Activated naive CD4-positive, alpha-beta T cell treated with anti-CD3 and anti-CD28 coated beads, Interleukin-2, amount 50 U/mL, for 24 hours (primary cell): ENCODE measurements around the gene IL17C.
"Not testable (repeated sequence)": the region's sequence is repeated elsewhere in the genome, so short reads cannot be mapped to it uniquely, and the experiment has no call there.

Experiments used
- H3K27ac Mint-ChIP-seq: one replicate; pipeline ENCODE4 v1.8.0; 2021; ENCODE audit warnings: mild to moderate bottlenecking, mixed read lengths
- H3K27me3 Mint-ChIP-seq: one replicate; pipeline ENCODE4 v1.8.0; 2021; ENCODE audit warnings: mixed read lengths
- H3K36me3 Mint-ChIP-seq: one replicate; pipeline ENCODE4 v1.8.0; 2021; ENCODE audit warnings: mixed read lengths
- H3K4me1 Mint-ChIP-seq: one replicate; pipeline ENCODE4 v1.8.0; 2021; ENCODE audit warnings: mixed read lengths
- H3K4me3 Mint-ChIP-seq: one replicate; pipeline ENCODE4 v1.8.0; 2021; ENCODE audit warnings: mild to moderate bottlenecking, mixed read lengths
- H3K9me3 Mint-ChIP-seq: one replicate; pipeline ENCODE4 v1.8.0; 2021; ENCODE audit warnings: mixed read lengths

Gene IL17C

DNA sequence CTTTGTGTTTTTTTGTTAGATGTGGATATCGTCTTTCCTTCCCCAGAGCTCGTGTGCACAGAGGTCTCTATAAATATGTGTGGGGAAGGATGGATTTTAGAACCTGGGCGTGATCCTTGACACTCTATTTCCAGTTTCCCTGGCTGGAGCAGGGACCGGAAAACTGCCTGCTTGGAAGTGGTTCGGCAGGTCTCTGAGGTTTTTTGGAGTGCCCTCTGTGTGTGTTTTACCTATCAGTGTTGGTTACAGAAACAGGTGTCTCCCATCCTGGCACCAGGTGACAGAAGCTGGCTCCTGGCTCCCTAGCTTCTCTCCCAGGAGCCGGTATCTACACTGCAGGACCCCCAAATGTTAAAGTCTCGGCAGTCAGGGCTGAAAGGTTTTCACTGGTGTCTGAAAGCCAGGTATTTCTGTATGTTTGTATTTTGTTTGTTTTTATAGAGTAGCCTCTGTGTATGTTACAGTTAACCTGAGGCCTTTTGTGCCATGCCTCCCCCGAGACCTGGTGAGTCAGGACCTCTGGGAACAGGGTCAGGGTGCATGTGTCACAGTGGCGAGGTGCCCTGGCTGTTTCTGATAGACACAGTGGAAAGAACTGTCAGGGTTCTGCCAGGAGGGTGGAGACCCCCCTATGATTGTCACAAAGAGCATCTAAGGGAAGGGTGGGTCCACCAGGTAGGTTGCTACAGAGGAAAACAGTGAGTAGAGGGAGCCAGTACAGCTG, 36.9 kb upstream of the IL17C start:
- H3K4me3 Mint-ChIP-seq, result no peak overlapping the region
- H3K27ac Mint-ChIP-seq, result peak overlapping the region; percentile 86
- H3K4me1 Mint-ChIP-seq, result no peaks in the 10 kb centered on the region
- H3K9me3 Mint-ChIP-seq, result no peaks in the 10 kb centered on the region
- H3K27me3 Mint-ChIP-seq, result no peaks in the 10 kb centered on the region
- peaks cover 7% of the 10 kb centered on the region for H3K36me3 Mint-ChIP-seq

DNA sequence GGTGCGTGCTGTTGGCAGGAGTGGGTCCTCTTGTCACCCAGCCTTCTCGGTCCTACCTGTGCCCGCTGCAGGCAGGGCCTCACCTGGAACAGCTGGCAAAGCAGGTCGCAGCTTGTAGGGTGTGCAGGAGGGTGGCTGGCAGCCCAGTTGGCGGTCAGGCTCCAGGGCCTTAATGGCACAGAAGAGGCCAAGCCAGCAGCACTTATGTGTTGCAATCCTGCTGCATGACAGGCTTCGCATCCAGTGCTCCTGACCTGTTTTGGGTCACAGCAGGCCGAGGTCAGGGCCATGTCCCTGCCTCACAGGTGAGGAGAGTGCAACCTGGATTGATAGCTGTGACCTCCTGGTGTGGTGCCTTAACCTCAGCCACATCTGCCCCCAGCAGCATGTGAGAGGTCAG, 36.3 kb upstream of the IL17C start:
- Mint-ChIP-seq H3K4me1 (no peaks in the 10 kb centered on the region), H3K27me3 (no peaks in the 10 kb centered on the region), H3K36me3 (peaks cover 7% of the 10 kb centered on the region), H3K27ac (no peak overlapping the region), H3K4me3 (no peak overlapping the region), H3K9me3 (no peaks in the 10 kb centered on the region)

DNA sequence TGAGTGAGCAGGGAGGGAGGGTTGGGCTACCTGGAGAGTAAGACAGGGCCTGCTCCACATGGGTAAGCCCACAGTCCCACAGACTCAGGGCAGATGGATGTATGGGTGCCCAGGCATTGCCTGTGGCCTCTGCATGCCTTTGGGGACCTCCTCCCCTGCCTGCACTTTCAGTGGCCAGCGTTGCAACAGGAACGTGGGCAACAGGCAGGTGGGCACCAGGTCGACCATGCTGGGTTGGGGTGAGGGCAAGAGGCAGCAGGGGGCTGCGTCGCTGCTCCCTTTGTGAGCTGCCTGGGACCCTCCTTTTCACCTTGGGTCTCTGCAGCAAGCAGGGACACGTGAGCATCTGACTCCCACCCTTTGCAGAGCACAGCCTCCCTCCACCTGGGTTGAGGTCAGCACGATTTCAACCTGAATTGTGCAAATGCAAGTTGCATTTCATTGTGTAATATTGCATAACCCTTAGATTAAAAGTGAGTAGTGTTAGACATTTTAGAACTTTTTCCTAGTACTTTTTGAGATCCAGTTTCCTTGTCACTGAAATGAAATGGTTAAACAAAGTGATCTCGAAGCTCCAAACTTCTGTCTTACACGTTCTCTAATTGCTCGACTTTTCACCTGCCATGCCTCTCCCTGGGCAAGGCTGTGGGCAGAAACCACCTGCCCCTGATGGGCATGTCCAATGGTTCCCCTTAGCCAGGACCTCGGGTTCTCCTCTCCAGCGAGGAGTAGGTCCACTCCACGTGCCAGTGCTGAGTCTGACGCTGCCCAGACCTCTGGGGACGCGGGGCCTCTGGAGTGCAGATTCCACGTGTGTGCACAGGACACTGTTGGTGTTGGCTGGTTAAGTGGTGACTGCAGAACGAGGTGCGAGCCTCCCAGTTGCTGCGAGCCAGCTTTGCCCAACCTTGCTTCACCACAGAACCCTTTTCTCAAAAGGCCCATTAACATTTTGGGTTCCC, 32.9 kb upstream of the IL17C start:
- peaks cover 4% of the 10 kb centered on the region for H3K36me3 Mint-ChIP-seq
- no peak overlapping the region for H3K27ac Mint-ChIP-seq

DNA sequence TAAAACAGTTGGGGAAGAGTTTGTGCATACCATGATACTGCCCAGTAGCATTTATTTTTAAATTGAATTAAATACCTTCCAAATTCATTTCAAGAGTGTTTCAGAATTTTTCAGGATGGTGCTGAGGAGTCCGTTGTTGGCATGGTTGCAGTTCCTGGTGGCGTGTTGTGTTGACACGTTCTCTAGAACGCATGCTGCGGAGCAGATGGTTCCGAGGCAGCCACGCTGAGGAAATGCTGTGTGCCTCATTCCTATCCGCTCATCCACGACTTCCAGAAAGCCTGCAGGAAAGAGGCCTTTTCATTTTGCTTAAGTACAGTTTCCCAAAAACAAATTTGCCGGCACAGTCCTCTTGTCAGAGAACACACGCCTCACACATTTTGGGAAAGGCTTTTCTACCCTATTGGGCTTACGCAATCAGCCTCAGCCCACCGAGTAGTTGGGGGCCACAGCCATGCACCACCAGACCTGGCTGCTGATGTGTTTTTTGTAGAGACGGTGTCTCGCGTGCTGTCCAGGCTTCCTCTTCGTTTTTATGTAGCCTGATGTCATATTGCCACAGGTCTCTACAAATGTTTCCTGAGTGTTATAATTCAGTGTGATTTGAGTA, 32.1 kb upstream of the IL17C start:
- H3K4me3 Mint-ChIP-seq, result no peak overlapping the region
- no peaks in the 10 kb centered on the region for H3K27me3 Mint-ChIP-seq
- H3K9me3 Mint-ChIP-seq, result no peaks in the 10 kb centered on the region
- H3K27ac Mint-ChIP-seq, result no peak overlapping the region
- H3K4me1 Mint-ChIP-seq, result peaks cover 10% of the 10 kb centered on the region
- H3K36me3 Mint-ChIP-seq, result peaks cover 6% of the 10 kb centered on the region

More for the DNA sequence above, 32.9 kb upstream of the IL17C start:
- H3K4me3 Mint-ChIP-seq, result no peak overlapping the region
- H3K27me3 Mint-ChIP-seq, result no peaks in the 10 kb centered on the region
- peaks cover 10% of the 10 kb centered on the region for H3K4me1 Mint-ChIP-seq
- H3K9me3 Mint-ChIP-seq, result no peaks in the 10 kb centered on the region

DNA sequence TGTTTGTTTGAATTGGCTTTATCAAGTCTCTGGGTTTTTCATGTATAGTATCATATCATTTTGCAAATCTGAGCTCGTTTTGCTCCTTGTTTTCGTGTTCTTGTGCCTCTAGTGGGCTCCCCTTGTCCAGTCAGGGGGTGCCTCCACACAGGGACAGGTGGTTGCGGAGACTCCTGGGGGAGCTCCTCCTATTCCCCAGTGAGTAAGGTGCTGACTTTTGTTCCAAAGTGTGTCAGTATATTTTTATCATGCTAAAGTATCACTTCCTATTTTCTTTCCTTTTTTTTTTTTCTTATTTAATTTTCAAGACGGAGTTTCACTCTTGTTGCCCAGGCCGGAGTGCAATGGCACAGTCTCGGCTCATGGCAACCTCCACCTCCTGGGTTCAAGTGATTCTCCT, 30.3 kb upstream of the IL17C start:
- H3K27ac Mint-ChIP-seq, result peak overlapping the region; percentile 48
- no peaks in the 10 kb centered on the region for H3K27me3 Mint-ChIP-seq
- H3K9me3 Mint-ChIP-seq, result no peaks in the 10 kb centered on the region
- H3K4me1 Mint-ChIP-seq, result peaks cover 12% of the 10 kb centered on the region
- H3K4me3 Mint-ChIP-seq, result no peak overlapping the region
- peaks cover 6% of the 10 kb centered on the region for H3K36me3 Mint-ChIP-seq

DNA sequence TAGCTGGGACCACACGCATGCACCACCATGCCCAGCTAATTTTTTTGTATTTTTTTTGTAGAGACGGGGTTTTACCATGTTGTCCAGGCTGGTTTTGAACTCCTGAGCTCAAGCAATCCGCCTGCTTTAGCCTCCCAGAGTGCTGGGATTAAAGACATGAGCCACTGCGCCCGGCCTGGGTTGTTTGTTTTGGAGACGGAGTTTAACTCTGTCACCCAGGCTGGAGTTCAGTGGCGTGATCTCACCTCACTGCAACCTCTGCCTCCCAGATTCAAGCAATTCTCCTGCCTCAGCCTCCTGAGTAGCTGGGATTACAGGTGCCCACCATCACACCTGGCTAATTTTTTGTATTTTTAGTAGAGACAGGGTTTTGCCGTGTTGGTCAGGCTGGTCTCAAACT, 28.9 kb upstream of the IL17C start:
- not testable (repeated sequence) for H3K4me3 Mint-ChIP-seq, H3K36me3 Mint-ChIP-seq, H3K27ac Mint-ChIP-seq, H3K27me3 Mint-ChIP-seq, H3K9me3 Mint-ChIP-seq
- H3K4me1 Mint-ChIP-seq, result peaks cover 20% of the 10 kb centered on the region

DNA sequence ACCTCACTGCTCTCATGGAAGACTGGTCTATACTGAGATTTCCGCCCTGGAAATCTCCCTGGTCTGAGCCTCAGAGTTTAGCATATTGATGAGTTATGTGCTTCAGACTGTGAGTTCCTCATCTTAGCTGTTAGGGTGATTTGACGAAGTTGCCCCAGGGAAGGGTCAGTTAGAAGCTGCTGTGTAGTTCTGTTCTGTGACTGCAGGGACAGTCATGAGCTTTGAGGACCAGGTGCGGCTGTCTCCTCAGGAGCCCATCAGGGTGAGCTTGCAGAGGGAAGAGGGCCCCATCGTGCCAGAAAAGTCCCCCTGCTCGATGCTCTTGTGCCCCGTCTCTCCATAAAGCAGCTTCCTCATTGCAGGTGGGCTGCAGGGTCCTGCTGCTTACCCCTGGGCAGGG, 28.3 kb upstream of the IL17C start:
- H3K9me3 Mint-ChIP-seq, result no peaks in the 10 kb centered on the region
- peaks cover 9% of the 10 kb centered on the region for H3K36me3 Mint-ChIP-seq
- peaks cover 22% of the 10 kb centered on the region for H3K4me1 Mint-ChIP-seq
- H3K4me3 Mint-ChIP-seq, result no peak overlapping the region
- peak overlapping the region; percentile 62 for H3K27ac Mint-ChIP-seq
- no peaks in the 10 kb centered on the region for H3K27me3 Mint-ChIP-seq

DNA sequence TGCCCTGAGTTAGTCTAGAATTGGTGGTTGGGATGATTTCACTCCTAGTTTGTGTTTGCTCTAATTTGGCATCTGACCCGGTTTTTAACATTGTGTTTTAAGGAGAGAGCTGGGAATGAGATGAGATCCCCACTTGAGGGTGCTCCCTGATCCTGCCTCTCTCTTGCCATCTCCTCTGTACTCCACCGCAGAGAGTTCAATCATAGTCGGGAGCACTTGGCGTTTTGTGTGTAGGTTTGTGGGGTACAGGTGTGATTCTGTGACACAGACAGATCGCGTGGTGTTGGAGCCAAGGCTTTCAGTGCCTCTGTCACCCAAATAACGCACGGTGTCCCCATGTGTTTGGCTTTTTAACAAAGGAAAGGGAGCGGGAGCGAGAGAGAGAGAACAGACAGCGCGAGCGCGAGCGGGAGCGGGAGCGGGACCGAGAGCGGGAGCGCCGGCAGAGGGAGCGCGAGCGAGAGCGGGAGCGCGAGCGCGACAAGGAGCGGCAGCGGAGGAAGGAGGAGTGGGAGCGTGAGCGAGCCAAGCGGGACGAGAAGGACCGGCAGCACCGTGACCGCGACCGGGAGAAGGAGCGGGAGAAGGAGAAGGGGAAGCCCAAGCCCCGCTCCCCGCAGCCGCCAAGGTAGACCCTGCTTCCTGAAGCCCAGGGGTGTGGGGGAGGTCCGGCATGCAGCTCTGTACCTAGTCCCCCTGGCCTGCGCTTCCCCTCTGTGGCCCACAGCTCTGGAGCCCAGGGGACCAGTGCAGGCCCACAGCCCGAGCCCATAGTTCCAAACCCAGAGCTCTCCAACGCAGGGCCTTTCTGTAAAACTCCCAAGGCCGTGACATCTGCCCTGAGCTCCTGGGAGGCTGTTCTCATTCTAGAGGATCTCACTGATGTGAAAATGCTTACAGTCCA, 27.2 kb upstream of the IL17C start:
- Mint-ChIP-seq H3K9me3 (no peaks in the 10 kb centered on the region), H3K4me1 (peaks cover 26% of the 10 kb centered on the region), H3K36me3 (peaks cover 9% of the 10 kb centered on the region), H3K4me3 (no peak overlapping the region), H3K27ac (no peak overlapping the region), H3K27me3 (no peaks in the 10 kb centered on the region)

DNA sequence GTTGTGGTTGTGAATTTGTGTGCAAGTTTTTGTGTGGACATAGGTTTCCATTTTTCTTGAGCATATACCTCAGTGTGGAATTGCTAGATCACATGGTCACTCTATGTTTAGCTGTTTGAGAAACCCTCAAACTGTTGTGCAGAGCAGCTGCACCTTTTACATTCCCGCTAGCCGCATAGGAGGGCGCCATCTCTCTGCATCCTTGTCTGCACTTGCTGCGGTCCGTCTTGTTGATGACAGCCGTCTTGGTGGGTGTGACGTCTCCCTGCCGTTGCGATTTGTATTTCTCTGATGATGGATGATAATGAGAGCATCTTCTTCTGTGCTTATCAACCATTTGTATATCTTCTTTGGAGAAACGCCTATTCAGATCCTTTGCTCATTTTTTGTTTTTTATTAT, 25.1 kb upstream of the IL17C start:
- Mint-ChIP-seq H3K27ac (peak overlapping the region; percentile 1), H3K4me1 (peaks cover 30% of the 10 kb centered on the region), H3K36me3 (peaks cover 9% of the 10 kb centered on the region), H3K9me3 (no peaks in the 10 kb centered on the region), H3K4me3 (no peak overlapping the region), H3K27me3 (no peaks in the 10 kb centered on the region)

DNA sequence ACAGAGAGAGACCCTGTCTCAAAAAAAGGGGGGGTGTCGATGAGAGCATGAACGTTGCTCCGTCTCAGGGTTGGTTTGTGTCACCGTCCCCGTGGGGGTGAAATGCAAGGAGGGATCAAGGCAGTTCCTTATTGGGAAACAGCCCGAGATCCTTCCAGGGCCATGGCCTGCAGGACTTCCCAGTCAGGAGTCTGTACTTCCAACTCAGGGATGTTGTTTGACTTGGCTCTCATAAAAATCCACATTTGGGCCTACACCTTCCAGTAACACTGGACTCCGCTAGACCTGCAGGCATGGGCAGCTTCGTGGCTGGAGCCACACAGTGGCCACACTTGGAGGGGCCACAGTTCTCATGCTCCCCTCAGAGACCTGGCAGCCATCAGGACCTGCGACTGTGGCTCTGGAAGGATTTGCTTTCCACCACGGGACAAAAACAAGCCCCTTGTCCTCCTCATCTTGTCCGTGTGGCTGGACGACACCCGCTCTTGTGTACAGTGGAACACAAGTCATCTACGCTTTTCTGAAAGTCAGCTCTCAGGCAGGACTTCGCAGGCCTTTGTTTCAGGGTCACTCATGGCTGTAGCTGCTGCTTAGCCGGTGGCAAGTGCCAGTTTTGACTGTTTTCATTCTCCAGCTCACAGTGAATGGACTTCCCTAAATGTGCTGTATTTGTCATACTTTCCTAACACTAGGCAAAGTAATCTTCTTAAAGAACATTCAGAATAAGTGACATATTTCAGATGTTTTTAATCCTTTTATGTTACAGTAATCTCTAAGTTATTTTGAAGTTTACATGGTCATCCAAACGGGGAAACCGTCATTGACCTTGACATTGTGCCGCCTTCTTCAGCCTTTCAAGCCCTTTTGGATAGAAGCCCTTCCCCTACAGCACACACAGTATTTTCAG, 24.2 kb upstream of the IL17C start:
- Mint-ChIP-seq H3K9me3 (no peaks in the 10 kb centered on the region), H3K27me3 (no peaks in the 10 kb centered on the region), H3K27ac (no peak overlapping the region), H3K4me1 (peaks cover 37% of the 10 kb centered on the region), H3K36me3 (peaks cover 9% of the 10 kb centered on the region), H3K4me3 (no peak overlapping the region)

DNA sequence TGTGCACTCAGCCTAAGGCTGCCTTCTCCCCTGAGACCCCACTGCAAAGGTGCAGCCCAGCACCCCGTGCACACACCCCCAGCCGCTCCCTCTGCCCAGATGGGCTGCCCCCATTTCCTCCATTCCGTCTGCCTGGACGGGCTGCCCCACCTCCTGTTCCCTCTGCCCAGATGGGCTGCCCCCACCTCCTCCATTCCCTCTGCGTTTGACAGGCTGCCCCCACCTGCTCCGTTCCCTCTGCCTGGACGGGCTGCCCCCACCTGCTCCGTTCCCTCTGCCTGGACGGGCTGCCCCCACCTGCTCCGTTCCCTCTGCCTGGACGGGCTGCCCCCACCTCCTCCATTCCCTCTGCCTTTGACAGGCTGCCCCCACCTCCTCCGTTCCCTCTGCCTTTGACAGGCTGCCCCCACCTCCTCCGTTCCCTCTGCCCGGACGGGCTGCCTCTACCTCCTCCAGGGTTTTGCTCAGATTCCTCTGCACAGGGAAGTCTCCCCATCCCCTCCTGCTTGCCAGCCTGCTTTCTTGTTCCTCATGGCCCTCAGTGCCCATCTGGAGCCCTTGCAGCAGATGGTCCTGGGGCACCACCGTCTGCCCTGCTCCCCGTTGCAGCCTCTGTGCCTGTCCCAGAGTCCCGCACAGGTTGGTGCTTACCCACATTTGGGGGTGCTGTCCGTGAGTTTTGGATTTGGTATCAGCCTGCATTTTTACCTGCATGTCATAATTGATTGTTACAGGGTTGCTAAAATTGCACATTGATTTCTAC, 23.4 kb upstream of the IL17C start:
- no peak overlapping the region for H3K27ac Mint-ChIP-seq
- no peaks in the 10 kb centered on the region for H3K9me3 Mint-ChIP-seq
- no peaks in the 10 kb centered on the region for H3K27me3 Mint-ChIP-seq
- peaks cover 45% of the 10 kb centered on the region for H3K4me1 Mint-ChIP-seq
- peaks cover 8% of the 10 kb centered on the region for H3K36me3 Mint-ChIP-seq
- no peak overlapping the region for H3K4me3 Mint-ChIP-seq

DNA sequence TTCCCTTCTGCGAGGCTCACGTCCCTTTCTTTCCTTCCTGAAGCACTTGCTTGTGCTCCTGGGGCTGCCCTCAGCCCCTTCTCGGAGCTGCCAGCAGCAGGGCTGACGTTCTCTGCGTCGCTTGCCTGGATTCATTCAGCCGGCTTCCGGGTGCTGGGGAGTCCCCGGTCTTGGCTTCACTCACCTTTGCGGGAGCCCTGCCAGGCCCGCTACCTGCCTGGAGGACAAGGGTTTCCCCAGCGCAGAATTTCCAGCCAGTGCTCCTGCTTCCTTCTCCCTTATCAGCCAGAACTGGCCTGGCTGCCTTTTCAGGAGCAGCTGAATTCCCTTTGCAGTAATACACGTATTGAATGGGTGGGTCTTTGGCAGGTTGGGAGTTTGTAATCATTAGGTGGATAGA, 22.1 kb upstream of the IL17C start:
- no peaks in the 10 kb centered on the region for H3K27me3 Mint-ChIP-seq
- H3K9me3 Mint-ChIP-seq, result no peaks in the 10 kb centered on the region
- H3K36me3 Mint-ChIP-seq, result peaks cover 5% of the 10 kb centered on the region
- no peak overlapping the region for H3K4me3 Mint-ChIP-seq
- H3K4me1 Mint-ChIP-seq, result peaks cover 51% of the 10 kb centered on the region
- peak overlapping the region; percentile 30 for H3K27ac Mint-ChIP-seq

DNA sequence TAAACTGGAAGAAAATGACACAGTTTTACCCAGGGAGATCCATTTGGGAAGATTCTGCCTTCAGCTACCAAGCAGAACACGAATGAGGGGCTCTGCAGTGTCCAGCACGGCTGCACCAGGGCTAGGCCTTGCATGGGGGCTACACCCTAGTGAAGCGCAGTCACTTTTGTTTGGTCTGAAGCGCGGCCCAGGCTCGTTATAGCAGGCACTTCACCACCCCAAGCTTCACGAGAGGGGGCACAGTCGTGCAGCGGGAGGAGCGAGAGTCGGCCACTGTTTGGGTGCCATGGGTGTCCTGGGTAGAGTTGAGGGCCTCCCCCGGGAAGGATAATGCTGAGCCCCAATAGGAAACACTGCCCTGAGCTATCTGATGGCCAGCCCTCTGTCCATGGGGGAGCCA, 21.6 kb upstream of the IL17C start:
- Mint-ChIP-seq H3K27me3 (no peaks in the 10 kb centered on the region), H3K27ac (no peak overlapping the region), H3K4me3 (no peak overlapping the region), H3K9me3 (no peaks in the 10 kb centered on the region), H3K36me3 (peaks cover 5% of the 10 kb centered on the region), H3K4me1 (peaks cover 51% of the 10 kb centered on the region)
